IMR-90 (cell line): ENCODE results near the gene PLCXD1. TPM values are rescaled to one million over a fixed set of nuclear protein-coding genes. Genes with fewer than 3 reads are reported as not detected.
"Not testable (repeated sequence)": the region's sequence is repeated elsewhere in the genome, so short reads cannot be mapped to it uniquely, and the experiment has no call there.

Experiments
- ATAC-seq: fragments of 200-7000 bp; cut with Tn5 transposase; 2 replicates; pipeline ENCODE4 v1.9.1; 2020; ENCODE audit warnings: low read depth, mild to moderate bottlenecking, moderate library complexity
- BruUV-seq: library from RNA; stranded (reverse); fragments of 400-500 nt; replicated peaks from 2 replicates; lab custom pipeline; 2021; lab: Mats Ljungman, UMichigan
- CTCF ChIA-PET: fragments of 300-600 bp; formaldehyde crosslinking; extraction: SDS; loops from one replicate; lab custom pipeline; 2021; ENCODE audit warnings: antibody characterized with exemption; lab: Yijun Ruan, JAX
- POLR2A ChIA-PET: fragments of 300-600 bp; sonication (Branson Sonifier 250); formaldehyde crosslinking; loops from one replicate; lab custom pipeline; 2022; ENCODE audit warnings: antibody characterized with exemption; ENCODE audit not compliant: unreplicated experiment; lab: Charles Lee
- DNase-seq: peaks from one replicate; pipeline ENCODE4 v3.0.0; 2013
- H2AFZ ChIP-seq: replicated peaks from 2 replicates; pipeline ENCODE3; 2013; ENCODE audit warnings: low read length, mild to moderate bottlenecking; ENCODE audit not compliant: poor library complexity
- H2AK5ac ChIP-seq: 2 replicates; pipeline ENCODE4 v1.6.1; 2013; ENCODE audit warnings: low read depth, low read length, inconsistent platforms
- H2AK9ac ChIP-seq: replicated peaks from 2 replicates; pipeline ENCODE3; 2013; ENCODE audit warnings: mild to moderate bottlenecking, low read depth, low read length, moderate library complexity; ENCODE audit not compliant: poor library complexity
- H2BK120ac ChIP-seq: 2 replicates; pipeline ENCODE4 v1.6.1; 2013; ENCODE audit warnings: low read depth, low read length, inconsistent platforms
- H2BK15ac ChIP-seq: 3 replicates; pipeline ENCODE4 v1.6.1; 2013; ENCODE audit warnings: low read depth, low read length, inconsistent platforms
- H2BK20ac ChIP-seq: 2 replicates; pipeline ENCODE4 v1.6.1; 2013; ENCODE audit warnings: low read depth, mild to moderate bottlenecking, inconsistent platforms, low read length, moderate library complexity
- H2BK5ac ChIP-seq: 2 replicates; pipeline ENCODE4 v1.6.1; 2013; ENCODE audit warnings: mild to moderate bottlenecking, low read depth, low read length, inconsistent platforms; ENCODE audit not compliant: poor library complexity, severe bottlenecking
- H3K14ac ChIP-seq: replicated peaks from 2 replicates; pipeline ENCODE4 v1.6.1; 2013; ENCODE audit warnings: low read depth, low read length, inconsistent platforms
- H3K18ac ChIP-seq: 2 replicates; pipeline ENCODE4 v1.6.1; 2013; ENCODE audit warnings: low read depth, low read length, control low read depth
- H3K23ac ChIP-seq: 2 replicates; pipeline ENCODE4 v1.6.1; 2013; ENCODE audit warnings: low read depth, low read length, inconsistent platforms
- H3K27ac ChIP-seq: 2 replicates; pipeline ENCODE4 v1.5.1; 2013; ENCODE audit warnings: mild to moderate bottlenecking, control low read depth, low read length; ENCODE audit not compliant: insufficient read depth
- H3K27me3 ChIP-seq: 2 replicates; pipeline ENCODE4 v1.6.1; 2013; ENCODE audit warnings: low read length; ENCODE audit not compliant: control insufficient read depth, insufficient read depth
- H3K36me3 ChIP-seq: 2 replicates; pipeline ENCODE4 v1.6.1; 2013; ENCODE audit warnings: low read length, mixed read lengths; ENCODE audit not compliant: control insufficient read depth, insufficient read depth
- H3K4ac ChIP-seq: 2 replicates; pipeline ENCODE4 v1.6.1; 2013; ENCODE audit warnings: low read depth, low read length, inconsistent platforms
- H3K4me1 ChIP-seq: 2 replicates; pipeline ENCODE4 v1.6.1; 2013; ENCODE audit warnings: low read length, mixed read lengths; ENCODE audit not compliant: control insufficient read depth, insufficient read depth
- H3K4me2 ChIP-seq: 2 replicates; pipeline ENCODE4 v1.6.1; 2013; ENCODE audit warnings: low read depth, mild to moderate bottlenecking, control low read depth, low read length, moderate library complexity
- H3K4me3 ChIP-seq: 2 replicates; pipeline ENCODE4 v1.5.1; 2013; ENCODE audit warnings: low read depth, mild to moderate bottlenecking, control low read depth, low read length, moderate library complexity; ENCODE audit not compliant: insufficient read depth
- H3K56ac ChIP-seq: 2 replicates; pipeline ENCODE4 v1.6.1; 2013; ENCODE audit warnings: low read length, inconsistent platforms; ENCODE audit not compliant: insufficient read depth; ENCODE audit errors: extremely low read depth
- H3K79me1 ChIP-seq, 2 experiments: 2 replicates each; pipeline ENCODE4 v1.6.1; 2013; ENCODE audit warnings: low read length in 2 of 2, inconsistent platforms in 1 of 2, low read depth in 1 of 2
- H3K9ac ChIP-seq: 2 replicates; pipeline ENCODE4 v1.6.1; 2013; ENCODE audit warnings: low read depth, low read length, control low read depth
- H3K9me1 ChIP-seq: 2 replicates; pipeline ENCODE4 v1.6.1; 2013; ENCODE audit warnings: low read length, inconsistent platforms; ENCODE audit not compliant: insufficient read depth
- H3K9me3 ChIP-seq: 2 replicates; pipeline ENCODE4 v1.6.1; 2013; ENCODE audit warnings: low read length; ENCODE audit not compliant: control insufficient read depth, insufficient read depth
- H4K20me1 ChIP-seq: 2 replicates; pipeline ENCODE4 v1.6.1; 2013; ENCODE audit warnings: low read length, inconsistent platforms; ENCODE audit not compliant: insufficient read depth
- H4K5ac ChIP-seq: 2 replicates; pipeline ENCODE4 v1.6.1; 2013; ENCODE audit warnings: mild to moderate bottlenecking, low read depth, low read length, control low read depth
- H4K8ac ChIP-seq, 2 experiments: 2 replicates each; pipeline ENCODE4 v1.6.1; 2013; ENCODE audit warnings: low read depth in 2 of 2, low read length in 2 of 2, control low read depth in 1 of 2, inconsistent platforms in 1 of 2
- H4K91ac ChIP-seq: 2 replicates; pipeline ENCODE4 v1.6.1; 2013; ENCODE audit warnings: low read depth, low read length, inconsistent platforms; ENCODE audit not compliant: insufficient read depth
- WGBS, 2 experiments: methylation state at CpG; one replicate each; pipeline versions ENCODE4 v1.1.5 to v1.1.7; 2013; ENCODE audit warnings: missing lambda C conversion rate in 2 of 2; ENCODE audit not compliant: insufficient read length in 1 of 2; ENCODE audit errors: extremely low coverage in 2 of 2; 5-methylcytosine and 5-hydroxymethylcytosine counted together
- dilution Hi-C: fragments of 300-500 bp; cut with HindIII; formaldehyde crosslinking; loops from one replicate; pipeline ENCODE4 v1.14.3; 2018; ENCODE audit warnings: low sequenced_read_pairs; ENCODE audit not compliant: unreplicated experiment
- in situ Hi-C: fragments of 300-500 bp; cut with MboI; formaldehyde crosslinking; loops from 3 replicates; pipeline ENCODE4 v1.14.3; 2019; ENCODE audit warnings: low sequenced_read_pairs, inconsistent platforms, mixed read lengths
- intact Hi-C: fragments of 100-400 bp; cut with micrococcal nuclease; formaldehyde crosslinking; loops from 2 replicates; pipeline ENCODE4 v1.10.0; 2022
- polyA plus RNA-seq, 3 experiments: library from polyadenylated mRNA; depleted of rRNA; stranded (reverse); fragments of >200 nt; gene quantifications; 2 replicates each; pipeline ENCODE4 v1.2.3, GENCODE V29; 2012; ENCODE audit warnings: low replicate concordance in 1 of 3
- total RNA-seq: library from RNA; depleted of rRNA; stranded (reverse); fragments of >200 nt; gene quantifications from 2 replicates; pipeline ENCODE4 v1.2.3, GENCODE V29; 2012

PLCXD1 gene
- total and polyA plus RNA-seq, 2 of the 4 experiments (the other 2 are of a cell fraction): 16.7 to 17.7 TPM

DNA sequence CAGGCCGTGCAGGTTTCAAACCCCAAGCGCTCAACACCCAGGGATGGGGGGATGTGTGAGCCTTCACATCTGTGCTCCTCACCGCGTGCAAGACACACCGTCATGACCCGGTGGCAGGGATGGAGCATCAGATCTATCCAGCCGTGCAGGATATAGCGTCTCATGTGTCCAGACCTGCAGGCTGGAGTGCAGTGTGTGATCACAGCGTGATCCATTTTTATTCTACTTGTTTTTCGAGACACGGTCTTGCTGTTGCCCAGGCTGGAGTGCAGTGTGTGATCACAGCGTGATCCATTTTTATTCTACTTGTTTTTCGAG, 70.1 kb downstream of the PLCXD1 start:
- 95% methylated on average over 6 of the region's 13 CpGs; no CpG with 5 or more reads in 1 of the 2 experiments for WGBS, 2 experiments
- H3K27me3 ChIP-seq, H2BK20ac ChIP-seq, H3K36me3 ChIP-seq, H2AFZ ChIP-seq, H3K4me2 ChIP-seq, H3K23ac ChIP-seq, dilution Hi-C loops, in situ Hi-C loops, CTCF ChIA-PET, H4K8ac ChIP-seq, H3K4ac ChIP-seq, H4K5ac ChIP-seq, H3K9me1 ChIP-seq, BruUV-seq, H3K14ac ChIP-seq, POLR2A ChIA-PET, H3K4me3 ChIP-seq, H2BK5ac ChIP-seq, H3K56ac ChIP-seq, H3K9ac ChIP-seq, H2AK9ac ChIP-seq, H2AK5ac ChIP-seq, H3K79me1 ChIP-seq, H4K91ac ChIP-seq, H3K4me1 ChIP-seq, H3K18ac ChIP-seq, DNase-seq, H3K9me3 ChIP-seq, intact Hi-C loops, H3K27ac ChIP-seq, H2BK120ac ChIP-seq, H2BK15ac ChIP-seq, ATAC-seq, H4K20me1 ChIP-seq: not testable (repeated sequence)
